Keratinocyte (primary cell): ENCODE results near the gene MYL10.

Experiments used
- CTCF ChIP-seq, 3 experiments: IDR thresholded peaks in 1 of 3; conservative IDR thresholded peaks in 1 of 3; optimal IDR thresholded peaks in 1 of 3; 2 replicates in 2 of 3; 3 replicates in 1 of 3; pipeline versions ENCODE3 to v1.5.1; 2011; ENCODE audit warnings: low read length in 3 of 3, mild to moderate bottlenecking in 3 of 3, moderate library complexity in 2 of 3, control low read depth in 1 of 3, inconsistent platforms in 1 of 3; ENCODE audit not compliant: insufficient read depth in 2 of 3; ENCODE audit errors: extremely low read depth in 1 of 3
- EZH2 ChIP-seq: IDR thresholded peaks from one replicate; pipeline ENCODE4 v1.6.1; 2012; ENCODE audit warnings: inconsistent platforms, mild to moderate bottlenecking, low read length, moderate library complexity

DNA sequence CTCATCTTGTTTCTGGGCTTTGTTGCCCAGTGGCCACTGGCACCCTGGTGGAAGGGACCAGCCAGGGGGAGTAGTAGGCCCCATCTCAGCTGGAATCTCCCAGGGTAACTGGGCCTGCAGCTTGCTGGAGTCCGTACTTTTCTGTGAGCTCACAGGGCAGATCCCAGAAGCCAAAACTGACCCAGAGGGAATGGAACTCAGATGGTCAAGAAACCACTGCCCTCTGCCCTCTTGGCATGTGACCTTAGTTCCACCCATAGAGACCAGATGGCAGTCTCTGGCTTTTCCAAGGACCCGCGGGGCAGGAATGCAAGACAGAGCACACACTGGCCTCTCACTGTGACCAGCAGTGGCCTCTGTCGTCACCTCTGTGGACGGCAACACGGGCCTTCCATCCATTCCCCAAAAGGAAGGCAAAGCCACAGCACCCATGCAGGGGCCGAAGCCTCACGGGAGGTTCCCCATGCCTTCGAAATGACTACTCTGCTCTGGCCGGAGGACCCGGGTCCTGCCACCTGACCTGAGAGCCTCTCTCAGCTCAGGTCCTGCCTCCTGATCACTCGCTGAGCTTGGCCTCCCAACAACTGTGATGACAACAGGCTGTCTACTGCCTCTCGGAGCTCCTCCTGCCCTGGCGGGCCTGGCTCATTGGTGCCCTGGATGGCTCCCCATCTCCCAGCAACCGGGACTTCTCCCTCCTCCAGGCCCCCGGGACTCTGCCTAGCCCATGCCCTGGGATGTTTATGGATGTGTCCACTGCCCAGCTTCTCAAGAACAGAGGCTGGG, 29.9 kb downstream of the MYL10 start:
- TF ChIP-seq CTCF (optimal IDR thresholded peaks at IDR 0.05 in 1 of 3, IDR thresholded peaks at IDR 0.05 in 1 of 3, conservative IDR thresholded peaks at IDR 0.05 in 1 of 3; ENCODE audit: extremely low read depth in 1 of 3, insufficient read depth in 2 of 3, low read length in 3 of 3) (no peak), EZH2 (no peak)
